Ureter (tissue), 1 donor: ENCODE measurements around the gene KCNK5. TPM values are rescaled to one million over a fixed set of nuclear protein-coding genes. Genes with fewer than 3 reads are reported as not detected.
A peak's percentile ranks its signal among the peaks of the same experiment; 100 is the strongest.

Source experiments
- DNase-seq: peaks from one replicate; pipeline ENCODE4 v3.0.0-alpha.2; 2020; ENCODE audit warnings: low spot score
- total RNA-seq: library from RNA; stranded (reverse); gene quantifications from one replicate; pipeline ENCODE4 v1.2.4, GENCODE V29; 2023
- donor health status: DM: yes; HTN: yes; CAD: no.

Gene KCNK5
- total RNA-seq, 1 donor from 2014 or later: 9.8 TPM

GRCh38 chr6:39240155-39240757, 11.0 kb upstream of the KCNK5 start:
- no peak for DNase-seq

GRCh38 chr6:39239527-39240154, 10.4 kb upstream of the KCNK5 start:
- no peak for DNase-seq

- no peak for DNase-seq
These were observed 7.5 kb upstream of the KCNK5 start for GRCh38 chr6:39236742-39237141.

GRCh38 chr6:39233333-39233732, 4.1 kb upstream of the KCNK5 start:
- DNase-seq: no peak

GRCh38 chr6:39231521-39232243, 2.4 kb upstream of the KCNK5 start:
- no peak for DNase-seq

- no peak for DNase-seq
These were observed 1.4 kb upstream of the KCNK5 start for GRCh38 chr6:39230654-39231035.

GRCh38 chr6:39228111-39228971, 934 bp downstream of the KCNK5 start:
- no peak for DNase-seq

- DNase-seq: no peak
These were observed 1.8 kb downstream of the KCNK5 start for GRCh38 chr6:39227476-39227875.

- DNase-seq: no peak
These were observed 2.5 kb downstream of the KCNK5 start for GRCh38 chr6:39226639-39227329.

GRCh38 chr6:39225946-39226437, 3.3 kb downstream of the KCNK5 start:
- DNase-seq: no peak

- DNase-seq: no peak
These were observed 3.7 kb downstream of the KCNK5 start for GRCh38 chr6:39225543-39225942.

GRCh38 chr6:39224523-39225182, 4.6 kb downstream of the KCNK5 start:
- no peak for DNase-seq

- DNase-seq: no peak
These were observed 5.3 kb downstream of the KCNK5 start for GRCh38 chr6:39224011-39224410.

GRCh38 chr6:39223555-39223954, 5.7 kb downstream of the KCNK5 start:
- no peak for DNase-seq

GRCh38 chr6:39223061-39223460, 6.2 kb downstream of the KCNK5 start:
- DNase-seq: no peak

GRCh38 chr6:39221779-39222641, 7.3 kb downstream of the KCNK5 start:
- DNase-seq: no peak

GRCh38 chr6:39221115-39221514, 8.2 kb downstream of the KCNK5 start:
- peak; percentile 22 for DNase-seq

GRCh38 chr6:39218868-39219567, 10.3 kb downstream of the KCNK5 start:
- DNase-seq: no peak

- no peak for DNase-seq
These were observed 12.0 kb downstream of the KCNK5 start for GRCh38 chr6:39217177-39217864.
